ENCODE data around the gene WASF2. TPM values are rescaled to one million over a fixed set of nuclear protein-coding genes. Genes with fewer than 3 reads are reported as not detected.

The WASF2 gene
- total RNA-seq, 2 donors from 2014 or later: 42.0 to 63.6 TPM

DNA sequence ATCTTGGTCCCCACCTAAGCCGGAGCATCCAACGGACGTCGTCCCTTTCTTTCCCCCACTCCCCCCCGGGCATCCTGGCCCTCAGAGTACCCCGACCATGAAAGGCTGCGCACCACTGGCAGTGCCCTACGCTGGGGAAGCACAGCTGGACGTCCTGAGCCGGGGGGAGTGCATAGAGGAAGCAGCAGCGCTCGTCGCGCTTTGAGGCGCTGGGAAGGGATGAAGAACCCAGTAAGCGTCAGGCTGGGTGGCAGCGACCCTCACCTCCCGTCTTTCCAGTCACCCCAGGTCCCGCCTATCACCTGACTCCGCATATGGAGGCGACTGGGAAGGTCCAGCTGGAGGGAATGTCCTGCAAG lies 128.9 kb downstream of the WASF2 start:
- no peak for DNase-seq (ENCODE audit: low spot score)
- 84% methylated on average over 17 of the region's 21 CpGs for WGBS
- no peak overlapping the region for H3K27ac ChIP-seq
- no peaks in the 10 kb centered on the region for H3K9me3 ChIP-seq
- intact Hi-C loops (cut with DNase I): no loop called here
- H3K36me3 ChIP-seq: peaks cover 0 to 23% of the 10 kb centered on the region in 2 donors
- no peak overlapping the region for H3K4me3 ChIP-seq
- H3K27me3 ChIP-seq (replicated peaks; ENCODE audit: insufficient read depth): no peaks in the 10 kb centered on the region
- TF ChIP-seq, protein P1, sequence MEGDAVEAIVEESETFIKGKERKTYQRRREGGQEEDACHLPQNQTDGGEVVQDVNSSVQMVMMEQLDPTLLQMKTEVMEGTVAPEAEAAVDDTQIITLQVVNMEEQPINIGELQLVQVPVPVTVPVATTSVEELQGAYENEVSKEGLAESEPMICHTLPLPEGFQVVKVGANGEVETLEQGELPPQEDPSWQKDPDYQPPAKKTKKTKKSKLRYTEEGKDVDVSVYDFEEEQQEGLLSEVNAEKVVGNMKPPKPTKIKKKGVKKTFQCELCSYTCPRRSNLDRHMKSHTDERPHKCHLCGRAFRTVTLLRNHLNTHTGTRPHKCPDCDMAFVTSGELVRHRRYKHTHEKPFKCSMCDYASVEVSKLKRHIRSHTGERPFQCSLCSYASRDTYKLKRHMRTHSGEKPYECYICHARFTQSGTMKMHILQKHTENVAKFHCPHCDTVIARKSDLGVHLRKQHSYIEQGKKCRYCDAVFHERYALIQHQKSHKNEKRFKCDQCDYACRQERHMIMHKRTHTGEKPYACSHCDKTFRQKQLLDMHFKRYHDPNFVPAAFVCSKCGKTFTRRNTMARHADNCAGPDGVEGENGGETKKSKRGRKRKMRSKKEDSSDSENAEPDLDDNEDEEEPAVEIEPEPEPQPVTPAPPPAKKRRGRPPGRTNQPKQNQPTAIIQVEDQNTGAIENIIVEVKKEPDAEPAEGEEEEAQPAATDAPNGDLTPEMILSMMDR (IDR thresholded peaks at IDR 0.05): no peak
- TF ChIP-seq POLR2AphosphoS5 (IDR thresholded peaks at IDR 0.05) (no peak), POLR2A (IDR thresholded peaks at IDR 0.05) (no peak)
- H3K4me1 ChIP-seq (replicated peaks): peaks cover 8% of the 10 kb centered on the region

DNA sequence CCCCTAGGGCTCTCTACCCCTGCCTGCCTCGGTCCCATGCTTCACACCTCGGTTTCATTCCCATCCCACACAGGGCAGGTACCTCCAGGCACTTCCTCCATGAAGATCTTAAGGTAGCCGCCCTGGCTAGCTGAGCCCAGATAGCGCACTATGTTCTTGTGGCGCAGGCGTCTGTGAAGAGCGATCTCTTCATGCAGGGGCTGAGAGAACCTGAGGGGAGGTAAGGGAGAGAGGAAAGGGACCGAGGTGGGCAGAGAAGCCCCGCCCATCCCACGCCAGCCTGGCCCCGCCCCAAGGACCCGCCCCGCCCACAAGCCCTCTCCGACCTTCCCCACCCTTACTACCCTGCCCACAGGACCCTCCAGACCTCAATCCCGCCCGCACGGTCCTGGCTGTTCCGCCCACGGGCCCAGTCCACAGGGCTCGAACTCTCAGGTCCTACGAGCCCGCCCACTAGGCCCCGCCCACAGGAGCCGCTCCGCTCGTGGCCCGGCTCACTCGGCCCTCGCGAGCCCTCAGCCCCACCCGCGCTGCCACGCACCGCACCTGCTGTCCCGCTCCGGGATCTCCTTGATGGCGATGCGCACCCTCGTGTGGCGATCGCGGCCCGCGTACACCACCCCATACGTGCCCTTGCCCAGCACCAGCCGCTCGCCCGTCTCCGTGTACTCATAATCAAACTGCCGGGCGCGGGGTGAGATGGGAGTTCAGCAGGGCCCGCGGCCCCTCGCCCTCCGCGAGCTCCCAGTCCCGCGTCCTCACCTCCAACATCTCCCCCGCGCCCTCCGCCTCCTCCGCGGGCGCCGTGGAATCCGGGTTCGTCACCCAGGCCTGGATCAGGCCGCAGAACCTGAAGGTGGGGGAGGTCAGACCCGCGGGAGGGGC lies 129.6 kb downstream of the WASF2 start:
- H3K27ac ChIP-seq: no peak overlapping the region
- no peaks in the 10 kb centered on the region for H3K27me3 ChIP-seq (replicated peaks; ENCODE audit: insufficient read depth)
- TF ChIP-seq, protein P1 (IDR thresholded peaks at IDR 0.05): no peak
- no peak for TF ChIP-seq POLR2AphosphoS5 (IDR thresholded peaks at IDR 0.05)
- TF ChIP-seq POLR2A (IDR thresholded peaks at IDR 0.05): no peak
- H3K9me3 ChIP-seq: no peaks in the 10 kb centered on the region
- peaks cover 0 to 26% of the 10 kb centered on the region in 2 donors for H3K36me3 ChIP-seq
- peaks cover 8% of the 10 kb centered on the region for H3K4me1 ChIP-seq (replicated peaks)
- no peak for DNase-seq (ENCODE audit: low spot score)
- intact Hi-C loops (cut with DNase I): no loop called here
- H3K4me3 ChIP-seq: no peak overlapping the region
- 62% methylated on average over 71 of the region's 71 CpGs for WGBS

DNA sequence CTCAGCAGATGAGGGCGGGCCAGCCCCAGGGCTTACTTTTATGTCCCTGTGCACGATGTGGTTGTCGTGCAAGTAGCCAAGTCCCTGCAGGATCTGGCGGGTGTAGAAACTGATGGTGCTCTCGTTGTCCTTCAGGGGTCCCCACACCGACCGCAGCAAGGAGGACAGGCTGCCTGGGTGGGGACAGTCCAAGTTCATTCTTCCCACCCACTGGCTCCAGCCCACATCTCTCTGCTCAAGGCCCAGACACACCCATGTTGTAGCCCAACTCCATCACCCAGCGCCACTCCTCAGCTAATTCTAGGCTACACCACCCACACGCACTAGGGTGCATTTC lies 130.2 kb downstream of the WASF2 start:
- WGBS: 78% methylated on average over 9 of the region's 9 CpGs
- Histone ChIP-seq H3K4me1 (replicated peaks) (peaks cover 3% of the 10 kb centered on the region), H3K9me3 (no peaks in the 10 kb centered on the region), H3K4me3 (no peak overlapping the region), H3K27me3 (replicated peaks; ENCODE audit: insufficient read depth) (no peaks in the 10 kb centered on the region), H3K27ac (no peak overlapping the region), H3K36me3 (peaks cover 0 to 30% of the 10 kb centered on the region in 2 donors)
- no peak for DNase-seq (ENCODE audit: low spot score)
- intact Hi-C loops (cut with DNase I): loop anchor here (10.0 kb wide), 1 partner anchor 55 kb away; no protein-coding TSS in a partner anchor
- TF ChIP-seq POLR2A (IDR thresholded peaks at IDR 0.05) (no peak), POLR2AphosphoS5 (IDR thresholded peaks at IDR 0.05) (no peak)
- TF ChIP-seq, protein P1 (IDR thresholded peaks at IDR 0.05): no peak

DNA sequence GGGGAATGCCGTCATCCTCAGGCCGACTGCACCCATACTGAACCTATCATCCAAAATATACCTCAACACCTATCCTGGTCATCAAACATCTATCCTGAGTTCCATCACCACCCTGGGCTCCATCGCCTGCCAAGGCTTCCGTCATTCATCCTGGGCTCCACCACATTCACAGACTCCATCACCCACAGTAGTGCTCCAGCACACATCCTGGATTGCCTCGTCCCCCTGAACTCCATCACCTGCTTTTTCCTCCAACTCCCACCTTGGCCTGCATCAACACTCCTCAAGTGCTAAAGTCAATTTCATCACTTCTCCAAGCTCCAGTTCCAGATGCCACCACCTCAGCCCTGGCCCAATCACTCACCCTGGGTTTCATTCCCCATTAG lies 131.0 kb downstream of the WASF2 start:
- H3K4me3 ChIP-seq: no peak overlapping the region
- intact Hi-C loops (cut with DNase I): loop anchor here (10.0 kb wide), 1 partner anchor 54 kb away; no protein-coding TSS in a partner anchor
- 96% methylated on average over 5 of the region's 5 CpGs for WGBS
- H3K27me3 ChIP-seq (replicated peaks; ENCODE audit: insufficient read depth): no peaks in the 10 kb centered on the region
- TF ChIP-seq, protein P1 (IDR thresholded peaks at IDR 0.05): no peak
- TF ChIP-seq POLR2A (IDR thresholded peaks at IDR 0.05) (no peak), POLR2AphosphoS5 (IDR thresholded peaks at IDR 0.05) (no peak)
- peaks cover 0 to 30% of the 10 kb centered on the region in 2 donors for H3K36me3 ChIP-seq
- DNase-seq (ENCODE audit: low spot score): no peak
- no peaks in the 10 kb centered on the region for H3K9me3 ChIP-seq
- H3K27ac ChIP-seq: no peak overlapping the region
- no peaks in the 10 kb centered on the region for H3K4me1 ChIP-seq (replicated peaks)
